ENCODE data around the gene NLRP3.

Gene NLRP3

DNA sequence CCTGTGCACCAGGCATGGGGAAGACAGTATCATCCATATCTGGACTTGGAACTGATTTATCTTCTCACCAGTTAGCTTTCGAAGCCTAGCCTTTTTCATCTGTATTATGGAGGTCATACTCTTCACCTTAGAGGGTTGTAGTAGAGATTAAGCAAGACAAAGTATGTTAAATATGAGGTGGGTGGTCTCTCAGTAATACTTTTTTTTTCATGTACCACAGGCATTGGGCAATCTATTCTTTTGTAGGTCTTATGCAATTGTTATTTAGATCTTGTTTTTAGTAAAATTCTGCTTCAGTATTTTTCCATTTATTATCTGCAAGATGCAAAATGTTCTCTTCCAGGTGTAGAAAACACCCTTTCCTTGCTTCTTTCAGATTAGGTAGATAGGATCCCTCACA, 77.1 kb downstream of the NLRP3 start:
- no peak for ATAC-seq
- TF ChIP-seq ZFP3 (CRISPR knock-in tag; IDR thresholded peaks at IDR 0.05) (no peak), POU6F1 (CRISPR knock-in tag; IDR thresholded peaks at IDR 0.05; ENCODE audit: borderline replicate concordance, low read depth) (no peak), TOX (CRISPR knock-in tag; IDR thresholded peaks at IDR 0.05; ENCODE audit: borderline replicate concordance) (no peak), TSHZ2 (CRISPR knock-in tag; IDR thresholded peaks at IDR 0.05) (no peak), PPARA (CRISPR knock-in tag; IDR thresholded peaks at IDR 0.05; ENCODE audit: borderline replicate concordance) (no peak), OSR1 (CRISPR knock-in tag; IDR thresholded peaks at IDR 0.05) (no peak)
- TF ChIP-seq, protein P1, sequence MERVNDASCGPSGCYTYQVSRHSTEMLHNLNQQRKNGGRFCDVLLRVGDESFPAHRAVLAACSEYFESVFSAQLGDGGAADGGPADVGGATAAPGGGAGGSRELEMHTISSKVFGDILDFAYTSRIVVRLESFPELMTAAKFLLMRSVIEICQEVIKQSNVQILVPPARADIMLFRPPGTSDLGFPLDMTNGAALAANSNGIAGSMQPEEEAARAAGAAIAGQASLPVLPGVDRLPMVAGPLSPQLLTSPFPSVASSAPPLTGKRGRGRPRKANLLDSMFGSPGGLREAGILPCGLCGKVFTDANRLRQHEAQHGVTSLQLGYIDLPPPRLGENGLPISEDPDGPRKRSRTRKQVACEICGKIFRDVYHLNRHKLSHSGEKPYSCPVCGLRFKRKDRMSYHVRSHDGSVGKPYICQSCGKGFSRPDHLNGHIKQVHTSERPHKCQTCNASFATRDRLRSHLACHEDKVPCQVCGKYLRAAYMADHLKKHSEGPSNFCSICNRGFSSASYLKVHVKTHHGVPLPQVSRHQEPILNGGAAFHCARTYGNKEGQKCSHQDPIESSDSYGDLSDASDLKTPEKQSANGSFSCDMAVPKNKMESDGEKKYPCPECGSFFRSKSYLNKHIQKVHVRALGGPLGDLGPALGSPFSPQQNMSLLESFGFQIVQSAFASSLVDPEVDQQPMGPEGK (CRISPR knock-in tag; IDR thresholded peaks at IDR 0.05; ENCODE audit: borderline replicate concordance): no peak

DNA sequence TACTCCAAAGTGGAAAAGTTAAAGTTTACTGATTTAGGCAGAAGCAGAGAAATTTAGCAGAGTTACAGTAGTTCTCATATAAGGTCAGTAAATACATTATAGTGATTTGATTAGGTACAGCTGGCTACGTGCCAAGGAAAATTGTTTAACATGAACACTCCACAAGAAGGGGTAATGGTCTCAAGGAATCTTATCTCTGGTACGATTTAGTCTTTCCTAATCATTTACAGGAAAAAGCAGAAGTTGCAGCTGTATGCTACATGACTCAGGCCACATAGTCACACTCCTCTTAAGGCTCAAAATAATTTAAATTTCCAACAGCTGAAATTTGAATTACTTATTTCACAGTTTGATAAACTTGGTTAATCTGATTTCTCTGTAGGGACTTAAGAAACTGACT, 78.8 kb downstream of the NLRP3 start:
- TF ChIP-seq ZNF565 (CRISPR knock-in tag; conservative IDR thresholded peaks at IDR 0.05; ENCODE audit: low read depth) (no peak), ESRRG (CRISPR knock-in tag; IDR thresholded peaks at IDR 0.05) (no peak), GLIS3 (CRISPR knock-in tag; IDR thresholded peaks at IDR 0.05) (no peak), CSDC2 (CRISPR knock-in tag; IDR thresholded peaks at IDR 0.05) (no peak), RARB (CRISPR knock-in tag; IDR thresholded peaks at IDR 0.05) (no peak), TOX (CRISPR knock-in tag; IDR thresholded peaks at IDR 0.05; ENCODE audit: borderline replicate concordance) (no peak), TSHZ2 (CRISPR knock-in tag; IDR thresholded peaks at IDR 0.05) (no peak), ZFP3 (CRISPR knock-in tag; IDR thresholded peaks at IDR 0.05) (no peak), ZNF70 (CRISPR knock-in tag; IDR thresholded peaks at IDR 0.05) (no peak), CREB5 (CRISPR knock-in tag; IDR thresholded peaks at IDR 0.05; ENCODE audit: low read depth) (no peak), ZC3H10 (CRISPR knock-in tag; IDR thresholded peaks at IDR 0.05) (no peak), BACH2 (CRISPR knock-in tag; IDR thresholded peaks at IDR 0.05; ENCODE audit: borderline replicate concordance) (no peak), ZFP30 (CRISPR knock-in tag; IDR thresholded peaks at IDR 0.05) (no peak)
- no peak for ATAC-seq

- ATAC-seq: peak; percentile 24; the same call in 2 of the 3 replicates
- TF ChIP-seq BACH2 (CRISPR knock-in tag; IDR thresholded peaks at IDR 0.05; ENCODE audit: borderline replicate concordance): no peak
- TF ChIP-seq TSHZ2 (CRISPR knock-in tag; IDR thresholded peaks at IDR 0.05): no peak
- no peak for TF ChIP-seq CSRNP3 (CRISPR knock-in tag; IDR thresholded peaks at IDR 0.05)
- no peak for TF ChIP-seq ZNF8 (CRISPR knock-in tag; IDR thresholded peaks at IDR 0.05)
- TF ChIP-seq POU6F1 (CRISPR knock-in tag; IDR thresholded peaks at IDR 0.05; ENCODE audit: borderline replicate concordance, low read depth): no peak
- TF ChIP-seq RARB (CRISPR knock-in tag; IDR thresholded peaks at IDR 0.05): no peak
- no peak for TF ChIP-seq ARNTL (CRISPR knock-in tag; IDR thresholded peaks at IDR 0.05; ENCODE audit: borderline replicate concordance, low read depth)
These were observed 80.8 kb downstream of the NLRP3 start for GRCh38 chr1:247496581-247497285.

All from SK-N-SH treated with all-trans-retinoic acid at 6 μM for 48 hours (cell line).